ENCODE measurements around the gene SUSD3. TPM values are rescaled to one million over a fixed set of nuclear protein-coding genes. Genes with fewer than 3 reads are reported as not detected.

SUSD3 gene
- total and polyA plus RNA-seq, 8 donors = 1.7 to 4.5 (median 2.6) TPM; not detected in 2

DNA sequence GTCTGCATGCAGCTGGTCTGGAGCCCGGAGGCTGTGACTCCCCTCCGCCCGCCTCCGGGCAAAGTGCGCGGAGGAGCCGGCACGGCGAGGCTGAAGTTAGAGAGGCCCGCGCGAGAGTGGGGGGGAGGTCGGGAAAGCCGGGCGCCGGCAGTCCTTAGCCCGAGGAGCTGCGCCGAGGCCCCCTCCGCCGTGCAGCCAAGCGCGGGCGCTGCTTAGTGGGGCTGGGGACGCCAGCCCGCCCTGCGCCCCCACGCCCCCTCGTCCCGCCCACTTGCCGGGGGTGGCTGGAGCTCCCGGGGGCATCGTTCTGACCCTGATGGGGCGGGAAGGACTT, 75.1 kb downstream of the SUSD3 start:
- H3K27me3 ChIP-seq = no peaks in the 10 kb centered on the region
- intact Hi-C loops (cut with DNase I; ENCODE audit: low total_unique reads) = no loop called here
- H3K27ac ChIP-seq = peak overlapping the region; percentile 96 to 99 (median 96)
- DNase-seq = peak; percentile 83 to 95
- TF ChIP-seq, protein P1, sequence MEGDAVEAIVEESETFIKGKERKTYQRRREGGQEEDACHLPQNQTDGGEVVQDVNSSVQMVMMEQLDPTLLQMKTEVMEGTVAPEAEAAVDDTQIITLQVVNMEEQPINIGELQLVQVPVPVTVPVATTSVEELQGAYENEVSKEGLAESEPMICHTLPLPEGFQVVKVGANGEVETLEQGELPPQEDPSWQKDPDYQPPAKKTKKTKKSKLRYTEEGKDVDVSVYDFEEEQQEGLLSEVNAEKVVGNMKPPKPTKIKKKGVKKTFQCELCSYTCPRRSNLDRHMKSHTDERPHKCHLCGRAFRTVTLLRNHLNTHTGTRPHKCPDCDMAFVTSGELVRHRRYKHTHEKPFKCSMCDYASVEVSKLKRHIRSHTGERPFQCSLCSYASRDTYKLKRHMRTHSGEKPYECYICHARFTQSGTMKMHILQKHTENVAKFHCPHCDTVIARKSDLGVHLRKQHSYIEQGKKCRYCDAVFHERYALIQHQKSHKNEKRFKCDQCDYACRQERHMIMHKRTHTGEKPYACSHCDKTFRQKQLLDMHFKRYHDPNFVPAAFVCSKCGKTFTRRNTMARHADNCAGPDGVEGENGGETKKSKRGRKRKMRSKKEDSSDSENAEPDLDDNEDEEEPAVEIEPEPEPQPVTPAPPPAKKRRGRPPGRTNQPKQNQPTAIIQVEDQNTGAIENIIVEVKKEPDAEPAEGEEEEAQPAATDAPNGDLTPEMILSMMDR (IDR thresholded peaks at IDR 0.05) = no peak
- peak; percentile 64 to 90 (median 82) for TF ChIP-seq POLR2AphosphoS5 (IDR thresholded peaks at IDR 0.05)
- 0 to 3% (median 0%) methylated on average over 10 to 34 of the region's 34 CpGs for WGBS, 5 donors
- no peaks in the 10 kb centered on the region for H3K36me3 ChIP-seq
- no peaks in the 10 kb centered on the region for H3K9me3 ChIP-seq
- peak overlapping the region; percentile 67 to 88 (median 82) for H3K4me3 ChIP-seq
- H3K4me1 ChIP-seq = peaks cover 59 to 77% (median 72%) of the 10 kb centered on the region in 4 donors

DNA sequence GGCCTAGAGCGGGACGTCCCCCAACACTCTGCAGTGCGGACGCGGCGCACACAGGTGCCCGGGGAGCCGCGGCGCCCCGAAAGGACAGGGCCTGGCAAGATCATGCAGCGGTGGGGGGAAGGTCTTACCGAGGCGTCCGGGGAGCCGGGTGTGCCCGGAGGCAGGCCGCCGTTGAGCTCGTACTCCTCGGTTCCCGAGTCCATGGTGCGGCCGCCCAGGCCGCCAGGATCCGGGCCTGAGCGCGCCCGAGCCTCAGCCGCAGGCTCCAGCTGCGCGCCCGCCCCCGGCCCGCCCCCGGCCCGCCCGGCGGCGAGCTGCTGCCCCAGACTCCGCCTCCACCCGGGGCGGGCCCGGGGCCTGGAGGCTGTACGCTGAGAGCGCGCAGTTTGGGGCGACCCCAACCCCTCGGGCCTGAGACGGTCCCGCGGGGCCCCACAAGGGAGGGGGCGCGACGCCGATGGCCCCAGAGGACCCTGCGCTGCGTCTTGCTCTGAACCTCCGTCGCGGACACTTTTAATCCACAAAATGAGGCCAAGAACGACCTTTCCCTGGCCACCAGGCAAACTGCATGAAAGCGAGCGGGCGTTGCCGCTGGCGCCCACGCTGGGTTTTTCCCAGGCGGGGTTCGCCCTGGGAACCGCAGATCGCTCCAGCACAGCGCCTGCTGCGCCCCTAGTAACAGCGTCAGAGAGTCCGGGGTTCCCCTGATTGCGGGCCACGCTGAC, 75.7 kb downstream of the SUSD3 start, which contains the start of gene NINJ1:
NINJ1 (minus strand) TSS at position 237 of the 725 bp plus-strand sequence; CDS start at position 203, 34 bp downstream.
- intact Hi-C loops (cut with DNase I; ENCODE audit: low total_unique reads) = no loop called here
- Histone ChIP-seq H3K36me3 (no peaks in the 10 kb centered on the region), H3K27me3 (no peaks in the 10 kb centered on the region), H3K4me1 (peaks cover 53 to 73% (median 67%) of the 10 kb centered on the region in 4 donors), H3K9me3 (no peaks in the 10 kb centered on the region), H3K27ac (peak within 1 kb of the TSS; percentile 96 to 99 (median 96)), H3K4me3 (peak within 1 kb of the TSS; percentile 67 to 88 (median 82))
- 0 to 1% (median 1%) methylated on average over 6 to 78 of the region's 78 CpGs for WGBS, 5 donors
- TF ChIP-seq, protein P1 (IDR thresholded peaks at IDR 0.05) = no peak
- peak in 2 of 3 donors; percentile 65 to 87 for TF ChIP-seq POLR2AphosphoS5 (IDR thresholded peaks at IDR 0.05)
- DNase-seq = peak; percentile 79 to 95

Other genes starting within 250 kb of the SUSD3 start
- 10 to 100 TPM in 3 of 5 donors, under 1 TPM in 2; 0.58 to 21.5 (median 10.7) TPM for gene ZNF484, start 180.7 kb upstream of the SUSD3 start, total RNA-seq
- gene ZNF484, start 180.7 kb upstream of the SUSD3 start, polyA plus RNA-seq = 1 to 10 TPM in 1 of 3 donors, under 1 TPM in 2; 0.93 to 1.5 (median 1.00) TPM
- gene FGD3, start 111.2 kb upstream of the SUSD3 start, total RNA-seq = 1 to 10 TPM; 2.2 to 8.8 (median 5.4) TPM
- gene FGD3, start 111.2 kb upstream of the SUSD3 start, polyA plus RNA-seq = 1 to 10 TPM; 1.7 to 2.3 (median 2.0) TPM
- gene CARD19, start 37.5 kb downstream of the SUSD3 start, total RNA-seq = 10 to 100 TPM; 14.3 to 95.1 (median 58.0) TPM
- gene CARD19, start 37.5 kb downstream of the SUSD3 start, polyA plus RNA-seq = 10 to 100 TPM; 32.9 to 46.6 (median 44.5) TPM
- 100 to 1,000 TPM in 2 of 5 donors, 10 to 100 TPM in 2, 1 to 10 TPM in 1; 9.3 to 153 (median 30.0) TPM for gene NINJ1, start 75.5 kb downstream of the SUSD3 start, total RNA-seq
- 10 to 100 TPM; 34.2 to 63.3 (median 35.0) TPM for gene NINJ1, start 75.5 kb downstream of the SUSD3 start, polyA plus RNA-seq
- gene WNK2, start 125.4 kb downstream of the SUSD3 start, total RNA-seq = 100 to 1,000 TPM in 2 of 5 donors, 10 to 100 TPM in 2, 1 to 10 TPM in 1; 1.2 to 700 (median 33.5) TPM
- gene WNK2, start 125.4 kb downstream of the SUSD3 start, polyA plus RNA-seq = 10 to 100 TPM in 1 of 3 donors, 1 to 10 TPM in 2; 2.9 to 13.8 (median 8.8) TPM